ENCODE results near the gene RBM24. TPM values are rescaled to one million over a fixed set of nuclear protein-coding genes. Genes with fewer than 3 reads are reported as not detected.
A peak's percentile ranks its signal among the peaks of the same experiment; 100 is the strongest.

The RBM24 gene
- total RNA-seq, 1 donor from 2014 or later, result 189 TPM

- no peaks in the 10 kb centered on the region for H3K9me3 ChIP-seq (replicated peaks)
- TF ChIP-seq CTCF (IDR thresholded peaks at IDR 0.05; ENCODE audit: borderline replicate concordance), result no peak
- peaks cover 24% of the 10 kb centered on the region for H3K4me1 ChIP-seq
- no peaks in the 10 kb centered on the region for H3K27me3 ChIP-seq (ENCODE audit: low read depth)
- no peak for DNase-seq
- intact Hi-C loops (cut with micrococcal nuclease), result no loop called here
- H3K4me3 ChIP-seq, result no peak overlapping the region
- H3K27ac ChIP-seq (replicated peaks), result no peak overlapping the region
- H3K36me3 ChIP-seq, result no peaks in the 10 kb centered on the region
Measured at GRCh38 chr6:17268114-17268513, 13.0 kb upstream of the RBM24 start.

- H3K4me1 ChIP-seq, result peaks cover 24% of the 10 kb centered on the region
- H3K36me3 ChIP-seq, result no peaks in the 10 kb centered on the region
- H3K4me3 ChIP-seq, result no peak overlapping the region
- no peak for DNase-seq
- no peaks in the 10 kb centered on the region for H3K27me3 ChIP-seq (ENCODE audit: low read depth)
- peak overlapping the region; percentile 56 for H3K27ac ChIP-seq (replicated peaks)
- TF ChIP-seq CTCF (IDR thresholded peaks at IDR 0.05; ENCODE audit: borderline replicate concordance), result no peak
- intact Hi-C loops (cut with micrococcal nuclease), result loop anchor here (10.0 kb wide), 1 partner anchor 95 kb away; no protein-coding TSS in a partner anchor
- H3K9me3 ChIP-seq (replicated peaks), result no peaks in the 10 kb centered on the region
Measured at GRCh38 chr6:17269840-17270239, 11.3 kb upstream of the RBM24 start.

GRCh38 chr6:17271628-17272027 is 9.5 kb upstream of the RBM24 start:
- no peak for TF ChIP-seq CTCF (IDR thresholded peaks at IDR 0.05; ENCODE audit: borderline replicate concordance)
- DNase-seq, result no peak
- Histone ChIP-seq H3K27ac (replicated peaks) (peak overlapping the region; percentile 96), H3K27me3 (ENCODE audit: low read depth) (no peaks in the 10 kb centered on the region), H3K9me3 (replicated peaks) (no peaks in the 10 kb centered on the region), H3K36me3 (no peaks in the 10 kb centered on the region), H3K4me1 (peaks cover 24% of the 10 kb centered on the region), H3K4me3 (no peak overlapping the region)
- intact Hi-C loops (cut with micrococcal nuclease), result loop anchor here (10.0 kb wide), 1 partner anchor 97 kb away; no protein-coding TSS in a partner anchor

GRCh38 chr6:17276766-17277165 is 4.4 kb upstream of the RBM24 start:
- Histone ChIP-seq H3K27ac (replicated peaks) (peak overlapping the region; percentile 96), H3K9me3 (replicated peaks) (no peaks in the 10 kb centered on the region), H3K36me3 (no peaks in the 10 kb centered on the region), H3K27me3 (ENCODE audit: low read depth) (peaks cover 11% of the 10 kb centered on the region), H3K4me3 (peak overlapping the region; percentile 34), H3K4me1 (peaks cover 41% of the 10 kb centered on the region)
- TF ChIP-seq CTCF (IDR thresholded peaks at IDR 0.05; ENCODE audit: borderline replicate concordance), result no peak
- intact Hi-C loops (cut with micrococcal nuclease), result loop anchor here (10.0 kb wide), 1 partner anchor 102 kb away; no protein-coding TSS in a partner anchor
- peak; percentile 32 for DNase-seq

- Histone ChIP-seq H3K4me3 (peak overlapping the region; percentile 34), H3K27ac (replicated peaks) (peak overlapping the region; percentile 96)
Measured at GRCh38 chr6:17277256-17277655, 3.9 kb upstream of the RBM24 start.

More at GRCh38 chr6:17277256-17277655, 3.9 kb upstream of the RBM24 start:
- Histone ChIP-seq H3K36me3 (no peaks in the 10 kb centered on the region), H3K27me3 (ENCODE audit: low read depth) (peaks cover 11% of the 10 kb centered on the region), H3K9me3 (replicated peaks) (no peaks in the 10 kb centered on the region), H3K4me1 (peaks cover 43% of the 10 kb centered on the region)
- no peak for DNase-seq
- intact Hi-C loops (cut with micrococcal nuclease), result loop anchor here (10.0 kb wide), 1 partner anchor 102 kb away; no protein-coding TSS in a partner anchor
- TF ChIP-seq CTCF (IDR thresholded peaks at IDR 0.05; ENCODE audit: borderline replicate concordance), result peak; percentile 23

Data from left ventricle myocardium inferior (tissue), 1 donor.